Activated CD8-positive, alpha-beta memory T cell treated with anti-CD3 and anti-CD28 coated beads, Interleukin-2, amount 50 U/mL, for 24 hours (primary cell): ENCODE measurements around the gene ACSL6.

Experiments
- DNase-seq: peaks from one replicate; pipeline ENCODE4 v3.0.0-alpha.2; 2020; ENCODE audit errors: extremely low read depth

The ACSL6 gene

DNA sequence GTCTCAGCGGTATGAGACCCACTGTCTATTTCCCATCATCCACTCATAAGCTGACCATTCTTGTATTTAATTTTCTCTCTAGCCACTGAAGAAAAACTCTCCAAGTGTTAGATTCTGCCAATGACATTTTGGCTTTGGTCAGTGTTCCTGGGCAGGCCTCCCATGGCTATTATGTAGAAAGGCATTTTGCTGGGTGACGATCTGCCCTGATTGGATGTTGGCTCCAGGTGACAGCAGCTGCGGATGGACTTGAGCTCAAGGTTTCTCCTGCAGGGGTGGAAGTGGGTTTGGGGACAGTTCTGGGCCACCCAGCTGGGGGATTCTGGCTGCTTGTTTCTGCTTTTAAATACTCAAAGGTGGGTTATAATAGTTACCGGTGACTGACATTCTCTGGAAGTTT is 31.6 kb downstream of the ACSL6 start:
- DNase-seq: no peak

DNA sequence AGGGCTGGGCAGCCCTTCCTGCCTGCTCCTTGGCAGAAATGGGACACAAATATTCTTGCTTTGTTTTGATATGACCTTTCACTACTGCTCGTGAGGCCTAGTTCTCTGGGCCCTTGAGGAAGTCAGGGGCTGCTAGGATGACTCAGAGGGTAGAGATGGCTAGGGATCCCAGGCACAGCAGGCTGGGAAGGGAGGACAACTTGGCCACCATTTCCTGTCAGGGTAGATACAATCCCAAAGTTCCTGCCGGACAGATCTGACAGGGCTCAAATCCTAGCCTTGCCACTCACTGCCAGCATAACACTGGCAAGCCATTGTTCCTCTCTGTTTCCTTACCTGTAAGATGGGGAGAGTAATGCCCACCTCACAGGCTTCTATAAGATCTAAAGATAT is 34.2 kb downstream of the ACSL6 start:
- DNase-seq: no peak

DNA sequence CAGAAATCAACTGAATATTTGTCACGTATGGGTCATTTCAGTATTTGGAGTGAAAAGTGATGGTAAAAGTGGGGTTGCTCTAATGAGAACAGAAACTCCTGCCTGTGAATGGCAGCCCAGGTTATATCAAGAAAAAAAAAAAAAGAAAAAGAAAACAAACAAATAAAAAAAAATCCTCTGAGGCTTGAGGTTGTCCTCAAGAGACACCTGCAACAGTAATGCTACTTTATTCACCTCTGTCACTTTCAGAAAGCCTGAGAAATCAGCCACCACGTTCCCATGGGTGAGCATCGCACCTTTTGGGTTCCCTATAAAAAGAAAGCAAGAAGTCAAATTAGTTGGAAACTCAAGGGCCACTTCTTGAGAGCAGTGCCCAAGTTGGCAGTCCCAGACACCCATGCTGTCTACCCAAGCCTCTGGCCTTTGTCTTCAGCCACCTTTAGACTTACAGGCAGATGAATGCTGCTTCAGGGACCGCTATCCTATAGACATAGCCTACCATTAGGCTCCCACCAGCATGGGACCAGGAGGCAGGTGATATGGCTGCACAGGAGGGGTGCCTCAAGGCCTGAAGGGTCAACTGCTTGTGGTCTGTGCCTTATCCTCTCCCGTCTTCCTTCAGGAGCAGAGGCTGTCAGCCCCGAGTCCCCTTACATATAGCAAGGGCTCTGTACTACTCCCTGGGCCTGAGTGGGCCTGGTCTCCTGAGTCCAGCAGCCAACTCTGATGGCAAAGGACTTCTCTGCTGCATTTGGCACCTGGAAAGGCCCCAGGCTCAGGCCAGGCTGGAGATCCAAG is 34.8 kb downstream of the ACSL6 start:
- no peak for DNase-seq

DNA sequence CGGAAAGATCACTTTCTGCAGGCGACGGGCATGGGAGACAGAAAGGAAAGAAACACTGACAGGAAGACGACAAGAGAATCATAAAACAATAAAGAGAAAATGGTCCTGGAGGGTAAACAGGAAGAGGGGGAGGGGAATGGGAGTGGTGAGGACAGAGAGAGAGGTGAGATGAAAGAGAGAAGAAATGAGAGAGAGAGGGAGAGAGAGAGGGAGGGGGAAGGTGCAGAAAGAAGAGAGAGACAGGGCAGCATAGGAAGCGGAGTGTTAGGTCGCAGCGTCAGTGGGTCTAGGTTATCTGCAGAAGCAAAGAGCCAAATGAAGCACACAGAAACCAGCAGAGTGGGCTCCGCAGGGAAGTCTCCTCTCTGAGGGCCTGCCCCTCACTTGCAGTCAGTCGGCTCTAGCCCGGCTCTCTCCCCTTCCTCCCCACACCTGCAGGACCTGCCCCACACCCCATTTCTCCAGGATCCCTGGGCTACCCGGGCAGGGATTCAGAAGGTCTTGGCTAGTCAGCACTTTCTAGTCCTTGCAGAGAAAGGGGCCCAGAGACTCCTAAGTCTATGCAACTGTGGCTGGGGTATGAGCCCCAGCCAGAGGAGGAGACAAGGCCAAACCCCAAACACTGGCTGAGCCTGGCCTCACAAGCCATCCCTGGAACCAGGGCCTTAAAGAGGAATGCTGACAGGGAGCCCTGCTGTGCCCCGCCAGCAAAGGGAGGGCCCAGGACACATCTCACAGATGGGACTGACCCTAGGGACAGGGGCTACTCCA is 36.3 kb downstream of the ACSL6 start:
- DNase-seq: no peak

DNA sequence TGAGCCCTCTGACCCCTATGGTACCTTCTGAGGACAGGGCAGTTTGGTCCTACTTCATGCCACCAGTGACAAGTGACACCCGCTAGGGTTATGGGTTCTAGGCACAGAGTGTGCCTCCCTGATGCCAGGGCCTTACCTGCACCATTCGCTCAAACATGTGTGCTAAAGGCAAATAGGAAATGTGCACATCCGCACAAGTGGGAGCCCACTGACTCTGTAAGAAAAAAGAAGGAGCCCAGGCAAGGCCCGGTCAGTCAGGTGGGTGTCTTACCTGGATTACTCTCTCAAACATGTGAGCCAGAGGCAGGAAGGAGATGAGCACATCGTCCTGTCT is 36.9 kb downstream of the ACSL6 start:
- no peak for DNase-seq

DNA sequence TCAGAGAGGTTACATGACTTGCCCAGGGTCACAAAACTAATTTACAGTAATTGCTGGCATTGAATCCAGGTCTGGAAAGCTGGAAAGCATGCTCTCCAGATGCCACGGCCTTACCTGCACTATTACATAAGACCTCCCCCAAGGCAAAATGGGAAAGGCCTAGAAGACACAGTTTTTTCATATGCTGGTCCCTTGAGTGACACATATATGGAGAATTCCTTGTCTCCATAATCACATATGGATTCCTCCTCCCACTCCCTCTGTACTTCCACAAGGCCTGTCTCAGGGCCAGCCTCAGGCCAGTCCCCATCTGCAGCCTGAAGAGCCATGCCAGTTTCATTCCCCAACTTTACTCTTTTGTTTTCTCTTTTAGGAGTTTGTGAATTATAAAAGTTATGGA is 37.4 kb downstream of the ACSL6 start:
- no peak for DNase-seq

DNA sequence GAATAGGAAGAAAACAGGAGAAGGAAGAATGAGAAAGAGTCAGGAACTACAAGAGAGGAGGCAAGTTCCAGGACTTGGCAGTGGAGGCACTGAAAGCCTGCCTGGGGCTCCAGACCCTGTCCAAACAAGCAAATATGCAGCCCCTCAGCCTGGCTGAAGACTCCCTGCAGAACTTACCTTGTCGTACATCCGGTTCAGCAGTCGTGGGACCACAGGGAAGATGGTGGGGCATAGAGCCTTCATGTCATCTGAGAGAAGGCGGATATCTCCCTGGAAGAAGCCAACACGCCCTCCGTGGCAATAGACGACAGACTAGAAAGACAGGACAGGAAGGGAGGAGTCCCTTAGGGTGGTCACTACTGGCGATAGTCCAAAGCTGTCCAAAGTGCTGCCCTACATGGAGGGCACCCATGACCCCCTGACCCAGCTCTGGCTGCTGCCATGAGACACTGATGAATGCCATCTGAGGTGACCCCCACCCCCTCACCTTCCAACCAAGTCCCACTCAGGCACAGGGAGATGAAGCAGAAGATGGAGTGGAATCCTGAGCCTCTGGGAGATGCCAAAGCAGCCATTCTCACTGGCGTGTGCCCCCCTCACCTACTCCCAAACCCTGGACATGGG is 38.3 kb downstream of the ACSL6 start:
- DNase-seq: no peak

DNA sequence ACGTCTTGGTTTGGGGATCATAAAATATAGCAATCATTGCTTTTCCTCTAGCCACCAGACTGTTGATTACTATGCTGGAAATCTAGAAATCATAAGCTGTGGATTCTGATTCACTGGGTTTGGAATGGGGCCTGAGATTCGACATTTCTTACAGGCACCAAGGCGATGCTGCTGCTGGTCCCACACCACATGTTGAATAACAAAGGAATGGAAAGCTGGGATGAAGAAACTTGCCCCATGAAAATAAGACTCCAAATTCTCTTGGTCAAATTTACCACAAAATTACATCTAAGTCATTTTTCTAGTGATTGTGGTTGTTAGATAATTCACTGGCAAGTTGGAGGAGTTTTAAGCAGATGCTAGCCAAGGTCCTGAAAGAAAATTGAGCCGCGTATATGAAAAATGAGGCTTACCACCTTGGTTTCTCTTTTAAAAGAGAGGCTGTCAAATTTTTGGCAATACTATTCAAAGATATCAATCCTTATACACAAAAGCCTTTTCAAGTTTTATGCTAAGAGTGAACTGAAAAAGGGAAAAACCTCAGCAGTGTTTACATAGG is 43.0 kb downstream of the ACSL6 start:
- no peak for DNase-seq

DNA sequence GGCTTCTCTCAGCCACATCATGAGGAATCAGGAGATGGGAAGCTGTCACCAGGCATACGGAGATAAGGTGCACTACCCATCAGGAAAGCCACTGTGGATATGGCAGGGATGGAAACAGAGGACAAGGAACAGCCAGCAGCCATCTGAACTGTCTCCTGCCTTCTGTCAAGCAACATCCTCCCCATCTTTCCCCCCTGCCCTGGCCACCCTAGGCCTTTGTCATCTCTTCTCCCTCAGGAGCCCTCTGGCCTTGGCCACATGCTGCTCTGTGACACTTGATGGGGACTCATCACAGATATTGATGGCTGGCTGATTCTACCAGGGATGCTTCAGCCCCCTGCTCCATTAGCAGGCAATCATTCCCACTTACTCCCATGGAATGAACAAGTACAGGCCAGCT is 44.9 kb downstream of the ACSL6 start:
- no peak for DNase-seq

DNA sequence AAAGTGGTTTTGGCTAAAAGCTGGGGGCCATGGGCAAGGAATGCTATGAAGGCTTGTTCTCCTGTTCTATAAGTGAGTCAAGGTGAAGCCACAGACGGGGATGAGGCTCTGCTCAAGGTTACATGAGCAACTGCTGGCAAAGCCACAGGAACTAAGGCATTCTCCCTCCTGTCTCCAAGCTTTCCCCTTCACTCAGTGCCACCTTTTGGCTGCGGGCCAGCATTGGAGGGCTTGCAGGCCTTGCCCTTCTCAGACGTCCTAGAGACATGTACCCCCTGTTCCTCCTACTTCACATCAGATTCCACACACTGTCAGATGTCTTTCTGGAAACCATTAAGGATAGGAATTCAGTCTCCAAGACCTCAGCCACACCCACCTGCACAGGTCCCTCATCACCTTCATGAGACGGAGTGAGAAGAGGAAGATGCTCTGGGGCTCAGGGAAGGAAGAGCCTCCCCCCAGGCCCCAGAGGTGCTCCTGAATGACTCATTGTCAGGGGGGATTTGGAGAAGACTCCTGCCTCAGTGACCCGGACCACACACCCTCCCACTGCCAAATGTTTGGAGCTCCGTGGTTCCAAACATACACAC is 45.5 kb downstream of the ACSL6 start:
- no peak for DNase-seq

DNA sequence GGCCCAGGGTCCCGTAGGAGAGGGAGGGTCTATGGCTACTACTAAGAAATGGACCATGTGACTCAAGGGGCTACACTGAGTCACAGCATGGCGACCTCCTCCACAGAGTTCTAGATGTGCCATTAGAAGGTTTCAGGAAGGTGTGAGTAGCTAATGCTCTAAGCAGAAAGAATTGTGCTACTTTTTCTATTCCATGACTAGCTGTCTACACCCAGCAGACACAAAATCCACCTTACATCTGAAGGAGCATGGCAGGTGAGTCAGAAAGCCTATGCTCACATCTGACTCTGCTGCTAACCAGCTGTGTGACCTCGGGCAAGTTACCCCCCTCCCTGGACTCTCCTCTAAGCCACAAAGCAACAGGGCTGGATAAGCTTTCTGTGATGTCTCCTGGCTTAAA is 51.6 kb downstream of the ACSL6 start:
- no peak for DNase-seq

DNA sequence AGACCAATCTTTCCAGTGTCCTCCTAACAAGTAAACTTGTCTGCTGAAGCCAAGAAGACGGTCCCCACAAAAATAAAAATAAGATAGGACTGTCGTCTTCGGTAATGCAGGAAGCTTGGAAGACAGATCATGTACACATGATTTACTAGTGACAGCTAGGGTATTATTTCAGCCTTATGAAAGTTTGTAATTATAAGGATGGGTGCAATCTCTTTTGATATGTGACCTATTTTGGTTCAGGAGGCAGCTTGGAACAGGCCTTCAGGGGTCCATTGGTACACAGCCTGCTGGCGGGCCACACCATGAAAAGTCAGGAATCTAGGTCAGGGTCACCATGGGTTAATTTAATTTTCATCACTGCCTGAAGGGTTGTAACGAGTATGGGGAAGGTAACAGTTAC is 52.3 kb downstream of the ACSL6 start:
- no peak for DNase-seq

DNA sequence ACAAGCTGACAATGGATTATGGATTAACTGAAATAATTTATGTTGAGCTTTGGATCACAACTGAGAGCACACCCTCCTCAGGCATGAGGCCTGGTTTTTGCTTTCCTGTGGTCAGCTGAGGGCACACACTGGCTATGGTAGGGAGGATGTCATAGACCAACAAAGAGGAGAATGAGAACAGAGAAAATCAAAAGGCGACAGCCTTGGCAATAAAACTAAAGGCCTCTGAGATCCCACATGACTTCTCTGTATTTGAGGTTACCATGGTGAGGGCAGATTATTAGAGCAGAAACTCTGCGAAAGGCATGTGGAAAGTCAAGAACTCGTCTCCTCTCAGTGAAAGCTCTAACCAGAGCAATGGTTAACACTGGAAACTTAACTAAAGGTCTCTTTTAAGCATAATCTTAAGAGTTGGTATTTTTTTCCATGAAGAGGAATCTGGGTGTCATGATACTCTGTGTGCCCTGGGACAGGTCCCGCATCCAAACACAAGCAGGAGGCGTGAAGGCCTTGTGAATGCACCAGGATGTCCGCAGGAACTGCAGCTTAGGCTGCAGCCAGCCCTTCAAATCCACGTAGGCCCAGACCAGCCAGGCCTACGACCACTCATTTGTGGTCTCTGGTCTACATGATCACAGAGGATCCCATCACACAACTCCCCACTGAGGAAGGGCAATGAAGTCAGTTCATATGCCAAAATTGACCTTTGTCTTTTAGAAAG is 53.6 kb downstream of the ACSL6 start:
- DNase-seq: no peak

DNA sequence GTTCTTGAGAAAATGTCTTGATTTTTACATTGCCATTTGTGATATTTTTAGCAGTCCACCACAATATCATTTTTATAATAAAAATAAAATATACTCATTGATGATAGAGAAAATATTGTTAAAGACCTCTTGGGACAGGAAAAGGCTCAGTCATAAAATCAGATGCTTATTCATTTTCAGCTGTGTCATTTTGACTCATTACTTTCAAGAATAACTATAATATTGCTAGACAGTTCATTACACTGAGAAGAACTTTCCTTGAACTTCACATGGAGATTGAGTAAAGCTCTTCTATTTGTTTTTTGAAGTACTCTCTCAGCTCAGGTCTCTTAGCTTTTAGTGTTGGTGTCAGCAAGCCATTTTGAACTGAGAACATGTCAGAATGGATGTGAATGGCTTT is 57.5 kb downstream of the ACSL6 start:
- DNase-seq: no peak

DNA sequence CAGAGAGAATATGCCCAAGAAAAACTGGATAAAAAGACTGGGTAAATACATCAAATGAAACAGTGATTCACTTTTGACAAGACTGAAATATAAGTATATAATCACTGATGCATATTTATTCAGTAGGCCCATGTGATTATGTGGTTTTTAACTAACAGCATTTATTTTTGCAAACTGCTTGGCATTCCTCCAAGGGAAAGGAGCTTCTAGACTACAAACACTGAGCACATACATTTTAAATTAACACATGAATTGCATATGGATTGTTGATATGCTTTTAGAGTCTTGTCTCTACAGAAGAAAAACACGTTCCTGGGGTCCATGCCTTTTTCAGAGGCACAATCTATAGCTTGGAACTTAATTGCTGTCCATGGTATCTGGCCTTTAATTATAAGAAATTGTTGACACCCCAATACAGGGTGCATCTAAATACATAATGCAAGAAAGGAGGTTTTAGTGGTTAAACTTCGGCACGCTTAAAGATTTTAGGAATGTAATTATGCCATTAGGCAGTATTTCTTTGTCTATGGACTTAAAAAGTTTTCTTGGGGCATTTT is 59.1 kb downstream of the ACSL6 start:
- DNase-seq: no peak

DNA sequence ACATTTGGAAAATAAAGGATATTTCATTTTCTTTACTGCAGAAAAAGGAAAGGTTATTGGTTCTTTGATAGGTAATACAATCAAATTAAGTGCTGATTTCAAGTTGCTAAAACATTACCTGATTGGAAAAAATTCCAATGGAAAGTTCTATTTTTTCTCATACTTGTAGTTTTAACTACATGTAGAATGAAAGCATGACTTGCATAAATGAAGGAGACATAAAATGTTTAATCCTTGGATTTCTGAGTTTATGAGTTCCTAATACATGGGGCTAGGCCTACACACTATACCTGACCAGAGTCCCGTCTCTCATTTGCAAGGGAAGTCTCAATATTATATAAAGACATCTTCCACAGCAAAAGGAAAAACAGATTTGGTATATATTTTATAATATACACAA is 60.8 kb downstream of the ACSL6 start:
- no peak for DNase-seq

DNA sequence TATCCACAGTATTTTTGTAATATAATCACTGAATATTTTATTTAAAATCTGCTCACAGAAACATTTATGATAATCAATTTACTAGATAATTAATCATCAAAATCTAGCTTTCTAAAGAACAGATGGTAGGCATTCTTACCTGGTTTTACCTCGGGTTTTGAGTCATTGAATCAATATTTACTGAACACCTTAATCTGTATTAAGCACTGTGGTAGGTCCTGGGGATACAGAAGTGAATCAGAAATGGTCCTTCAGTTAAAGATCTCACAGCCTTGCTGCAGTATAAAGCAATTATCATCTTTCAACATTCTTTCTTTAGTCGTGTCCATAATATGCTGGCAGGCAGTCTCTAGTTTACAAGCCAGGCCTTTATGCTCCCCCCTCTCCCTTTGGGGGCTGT is 64.0 kb downstream of the ACSL6 start:
- DNase-seq: no peak

DNA sequence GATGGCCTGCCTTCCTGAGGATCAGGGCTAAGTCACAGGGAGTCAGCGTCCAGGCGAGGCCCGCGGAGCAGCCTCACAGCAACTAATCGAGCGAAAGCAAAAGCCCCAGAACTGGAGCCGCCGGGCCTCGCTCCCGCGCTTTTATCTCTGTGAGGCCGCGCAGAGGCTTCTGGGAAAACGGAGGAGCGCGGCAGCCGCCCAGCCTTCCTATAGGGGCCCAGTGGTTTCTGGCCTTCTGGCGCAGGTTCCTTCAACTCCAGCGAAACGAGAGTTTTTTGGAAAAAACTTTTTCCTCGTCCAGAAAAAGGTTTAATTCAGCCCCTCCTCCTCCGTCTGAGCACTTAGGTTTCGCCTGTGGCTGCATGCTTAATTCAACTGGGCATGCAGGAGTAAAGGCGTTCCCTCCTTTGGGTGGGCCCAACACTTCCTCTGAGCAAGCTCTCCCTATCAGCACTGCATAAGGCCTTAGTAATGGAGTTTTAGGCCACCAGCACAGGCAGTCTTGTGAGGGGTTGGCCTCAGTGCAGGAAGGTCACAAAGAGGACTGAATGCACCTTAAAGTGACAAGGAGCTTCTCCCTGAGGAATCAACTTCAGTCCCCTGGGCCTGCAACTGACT is 65.8 kb downstream of the ACSL6 start, which contains the start of gene MEIKIN:
MEIKIN (minus strand) TSS at position 113 of the 618 bp plus-strand sequence. CDS start 158 bp downstream, outside the sequence.
- DNase-seq: no peak

DNA sequence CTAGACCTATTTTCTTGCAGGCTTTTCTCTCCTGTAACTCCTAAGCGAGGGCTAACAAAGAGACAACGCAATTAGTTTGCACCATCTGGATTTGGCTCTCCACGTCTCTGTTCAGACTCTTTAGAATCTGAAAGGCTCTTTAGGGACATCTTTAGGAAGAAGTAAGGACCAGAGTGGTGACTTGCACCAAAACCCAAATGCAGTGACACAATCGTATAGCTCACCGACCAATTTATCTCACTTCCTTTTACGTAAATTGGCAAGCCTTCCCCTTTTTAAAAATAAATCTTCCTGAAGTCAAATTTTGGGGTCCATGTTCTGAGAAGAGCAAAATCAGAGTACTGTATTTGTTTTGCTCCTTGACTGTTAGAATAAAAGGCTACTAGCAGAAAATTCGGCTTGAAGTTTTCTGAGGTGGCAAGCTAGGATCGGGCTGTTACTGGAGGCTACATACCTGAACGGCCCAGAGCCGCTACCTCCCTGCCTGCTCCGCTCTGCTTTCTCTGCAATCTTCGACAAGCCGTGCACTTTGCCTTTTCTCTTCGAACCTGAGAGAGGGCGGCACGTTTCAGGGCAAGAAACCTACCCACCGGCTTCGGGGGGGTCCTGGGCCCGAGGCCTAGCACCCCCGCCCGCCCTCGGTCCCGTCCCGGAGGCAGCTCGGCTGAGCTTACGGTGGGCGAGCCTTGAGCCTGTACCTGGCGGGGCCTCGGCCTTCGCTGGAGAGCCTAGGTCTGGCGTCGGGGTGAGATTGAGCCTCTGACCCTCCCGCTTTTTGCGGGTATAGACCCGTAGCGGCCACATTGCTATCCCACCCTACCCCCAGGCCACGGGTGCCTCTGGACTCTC is 66.5 kb downstream of the ACSL6 start:
- DNase-seq: no peak

DNA sequence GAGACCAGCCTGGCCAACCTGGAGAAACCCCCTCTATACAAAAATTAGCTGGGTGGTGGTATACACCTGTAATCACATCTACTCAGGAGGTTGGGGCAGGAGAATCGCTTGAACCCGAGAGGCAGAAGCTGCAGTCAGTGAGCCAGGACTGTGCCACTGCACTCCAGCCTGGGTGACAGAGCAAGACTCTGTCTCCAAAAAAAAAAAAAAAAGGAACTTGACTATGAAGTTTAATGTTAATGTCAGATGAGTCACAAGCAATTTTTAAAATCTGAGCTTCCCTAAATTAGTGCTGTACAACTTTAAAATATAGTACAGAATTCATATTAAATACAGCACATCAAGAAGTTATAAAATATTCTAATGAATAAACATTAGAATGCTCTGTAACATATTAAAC is 67.5 kb downstream of the ACSL6 start:
- DNase-seq: no peak
